Cerebellar cortex (tissue), 1 donor: Measurements from ENCODE around the gene ZNF366.

Source experiments
- DNase-seq: peaks from one replicate; pipeline ENCODE4 v3.0.0-alpha.2; 2015; ENCODE audit warnings: low spot score

Gene ZNF366

GRCh38 chr5:72489536-72489935 is 17.7 kb downstream of the ZNF366 start:
- no peak for DNase-seq

- DNase-seq: no peak
Measured at GRCh38 chr5:72488756-72489155, 18.5 kb downstream of the ZNF366 start.

GRCh38 chr5:72487177-72487576 is 20.0 kb downstream of the ZNF366 start:
- no peak for DNase-seq

- DNase-seq: no peak
Measured at GRCh38 chr5:72486371-72486770, 20.8 kb downstream of the ZNF366 start.

GRCh38 chr5:72485430-72485974 is 21.7 kb downstream of the ZNF366 start:
- no peak for DNase-seq

GRCh38 chr5:72482046-72482445 is 25.2 kb downstream of the ZNF366 start:
- no peak for DNase-seq

- DNase-seq: no peak
Measured at GRCh38 chr5:72480841-72481240, 26.4 kb downstream of the ZNF366 start.

GRCh38 chr5:72479921-72480320 is 27.3 kb downstream of the ZNF366 start:
- DNase-seq: no peak

- DNase-seq: peak; percentile 5
Measured at GRCh38 chr5:72478684-72479083, 28.5 kb downstream of the ZNF366 start.

- no peak for DNase-seq
Measured at GRCh38 chr5:72478276-72478675, 28.9 kb downstream of the ZNF366 start.

GRCh38 chr5:72477644-72478043 is 29.6 kb downstream of the ZNF366 start:
- DNase-seq: no peak

- DNase-seq: no peak
Measured at GRCh38 chr5:72477176-72477575, 30.0 kb downstream of the ZNF366 start.

- no peak for DNase-seq
Measured at GRCh38 chr5:72476721-72477120, 30.5 kb downstream of the ZNF366 start.

GRCh38 chr5:72476275-72476674 is 30.9 kb downstream of the ZNF366 start:
- DNase-seq: no peak

GRCh38 chr5:72474516-72474915 is 32.7 kb downstream of the ZNF366 start:
- no peak for DNase-seq

- DNase-seq: no peak
Measured at GRCh38 chr5:72474046-72474500, 33.1 kb downstream of the ZNF366 start.

GRCh38 chr5:72472666-72473422 is 34.4 kb downstream of the ZNF366 start:
- DNase-seq: no peak

- no peak for DNase-seq
Measured at GRCh38 chr5:72472031-72472430, 35.2 kb downstream of the ZNF366 start.

- no peak for DNase-seq
Measured at GRCh38 chr5:72470826-72471225, 36.4 kb downstream of the ZNF366 start.

- DNase-seq: no peak
Measured at GRCh38 chr5:72468606-72469005, 38.6 kb downstream of the ZNF366 start.

GRCh38 chr5:72468024-72468423 is 39.2 kb downstream of the ZNF366 start:
- DNase-seq: no peak

GRCh38 chr5:72467461-72467860 is 39.7 kb downstream of the ZNF366 start:
- no peak for DNase-seq

GRCh38 chr5:72465601-72466563 is 41.3 kb downstream of the ZNF366 start:
- DNase-seq: no peak
